GF-D8 (cell line): ENCODE measurements around the gene ELL2.
"Not testable (repeated sequence)": the region's sequence is repeated elsewhere in the genome, so short reads cannot be mapped to it uniquely, and the experiment has no call there.

Source experiments
- DNase-seq: peaks from one replicate; lab custom pipeline; 2025; lab: John Stamatoyannopoulos, UW

ELL2 gene

GRCh38 chr5:95880081-95880926 is 81.3 kb downstream of the ELL2 start:
- no peak for DNase-seq

- no peak for DNase-seq
Observed at GRCh38 chr5:95879661-95880060, 82.0 kb downstream of the ELL2 start.

DNA sequence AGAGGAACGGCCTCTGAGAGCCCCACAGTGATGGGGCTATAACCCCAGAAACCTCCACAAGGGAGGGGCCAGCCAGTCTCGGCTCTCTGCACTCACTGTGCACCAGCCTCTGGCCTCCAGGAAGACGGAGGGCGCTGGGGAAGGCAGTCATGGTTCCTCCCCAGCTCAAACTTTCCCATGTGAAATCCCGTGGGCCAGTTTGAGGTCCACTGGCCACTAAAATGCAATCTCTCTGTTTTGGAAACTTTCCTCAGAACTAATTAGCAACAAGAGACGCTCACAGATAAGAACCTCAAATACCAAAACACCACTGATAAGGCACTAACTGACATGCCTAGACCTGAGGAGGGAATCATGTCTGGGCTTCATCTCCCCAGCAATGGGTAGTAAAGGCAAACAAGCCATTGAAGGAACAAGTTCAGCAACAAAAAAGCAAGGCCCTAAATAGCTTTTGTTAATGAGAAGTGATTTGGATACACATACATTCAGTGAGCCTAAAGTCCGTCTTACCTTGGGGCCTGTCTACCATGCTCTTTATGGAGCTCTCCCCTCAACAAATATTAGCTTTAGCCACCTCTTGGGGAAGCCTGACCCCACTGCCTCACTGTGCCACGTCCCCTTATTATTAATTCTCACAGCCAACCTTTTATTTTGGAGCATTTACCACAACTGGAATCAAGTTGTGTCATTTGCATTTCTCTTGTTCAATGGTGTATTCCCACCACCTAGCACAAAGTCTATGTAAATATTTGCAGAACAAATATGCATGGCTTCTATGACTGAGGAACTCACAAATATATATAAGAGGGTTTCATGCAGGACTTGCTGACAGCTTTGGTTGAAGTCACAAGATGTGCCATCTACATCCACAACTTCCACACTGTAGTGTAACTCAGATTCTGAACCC is 83.0 kb downstream of the ELL2 start:
- no peak for DNase-seq

GRCh38 chr5:95876782-95877181 is 84.9 kb downstream of the ELL2 start:
- DNase-seq: no peak

GRCh38 chr5:95874246-95874645 is 87.4 kb downstream of the ELL2 start:
- DNase-seq: no peak

DNA sequence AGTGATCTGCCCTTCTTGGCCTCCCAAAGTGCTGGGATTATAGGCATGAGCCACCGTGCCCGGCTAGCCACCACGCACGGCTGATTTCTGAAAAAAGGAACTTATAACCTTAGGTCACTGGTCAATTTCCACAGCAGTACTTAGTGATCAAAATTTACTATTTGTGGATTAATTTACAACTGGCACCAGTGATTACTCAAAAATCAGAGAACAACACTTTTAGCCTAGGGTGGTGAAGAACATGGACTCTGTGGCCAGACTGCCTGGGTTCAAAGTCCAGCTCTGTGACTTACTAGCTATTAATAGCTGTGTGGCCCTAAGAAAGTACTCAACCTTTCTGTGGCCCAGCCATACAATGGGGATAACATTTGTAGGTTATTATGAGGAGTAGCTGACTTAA is 88.3 kb downstream of the ELL2 start:
- no peak for DNase-seq

GRCh38 chr5:95872346-95873268 is 89.0 kb downstream of the ELL2 start:
- DNase-seq: no peak

DNA sequence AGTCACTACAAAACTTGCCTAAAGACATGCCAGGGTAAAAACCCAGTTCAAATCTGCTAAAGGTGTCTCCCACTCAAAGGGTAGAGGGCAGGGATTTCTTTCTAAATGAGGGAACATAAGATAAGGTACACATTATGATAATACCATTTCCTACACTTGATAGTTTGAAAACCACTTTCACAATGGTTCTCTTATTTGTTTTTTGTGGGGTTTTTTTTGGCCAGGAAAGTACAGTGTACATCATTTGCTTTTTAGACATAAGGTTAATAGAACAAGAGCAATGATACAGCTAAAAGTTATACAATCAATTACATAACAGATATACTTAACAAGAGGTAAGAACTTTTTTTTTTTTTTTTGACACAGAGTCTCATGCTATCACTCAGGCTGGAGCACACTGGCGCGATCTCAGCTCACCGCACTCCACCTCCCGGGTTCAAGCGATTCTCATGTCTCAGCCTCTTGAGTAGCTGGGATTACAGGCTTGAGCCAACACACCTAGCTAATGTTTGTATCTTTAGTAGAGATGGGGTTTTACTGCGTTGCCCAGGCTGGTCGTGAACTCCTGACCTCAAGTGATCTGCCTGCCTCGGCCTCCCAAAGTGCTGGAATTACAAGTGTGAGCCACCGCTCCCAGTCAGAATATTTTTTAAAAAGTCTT is 90.4 kb downstream of the ELL2 start:
- DNase-seq: no peak

DNA sequence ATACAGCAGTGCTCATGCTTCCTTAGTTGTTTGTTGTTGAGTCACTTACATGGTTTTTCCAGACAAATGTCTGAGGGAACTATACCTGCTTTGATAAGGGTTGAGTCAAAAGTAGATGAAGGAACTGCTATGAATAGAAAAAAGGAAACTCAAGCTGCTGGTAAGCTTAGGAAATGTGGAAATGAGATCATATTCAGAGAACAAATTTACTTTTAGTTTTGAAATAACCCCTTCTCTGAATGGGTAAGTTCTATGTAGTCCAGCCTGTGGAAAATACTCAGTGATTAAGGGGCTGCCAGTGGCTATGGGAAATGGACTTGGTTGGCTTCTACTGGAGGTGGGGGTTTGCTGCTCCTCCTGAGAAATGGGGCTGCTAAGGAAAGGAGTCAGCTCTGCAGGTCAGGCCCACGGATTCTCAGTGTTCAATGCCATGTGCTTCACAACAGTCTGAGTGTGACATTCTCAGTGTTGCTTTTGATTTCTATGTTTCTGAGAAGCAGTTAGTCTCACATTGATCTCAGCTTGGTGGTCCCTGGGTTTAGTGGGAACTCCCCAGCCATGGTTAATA is 91.5 kb downstream of the ELL2 start:
- DNase-seq: no peak

- not testable (repeated sequence) for DNase-seq
Observed at GRCh38 chr5:95869173-95869855, 92.3 kb downstream of the ELL2 start.

DNA sequence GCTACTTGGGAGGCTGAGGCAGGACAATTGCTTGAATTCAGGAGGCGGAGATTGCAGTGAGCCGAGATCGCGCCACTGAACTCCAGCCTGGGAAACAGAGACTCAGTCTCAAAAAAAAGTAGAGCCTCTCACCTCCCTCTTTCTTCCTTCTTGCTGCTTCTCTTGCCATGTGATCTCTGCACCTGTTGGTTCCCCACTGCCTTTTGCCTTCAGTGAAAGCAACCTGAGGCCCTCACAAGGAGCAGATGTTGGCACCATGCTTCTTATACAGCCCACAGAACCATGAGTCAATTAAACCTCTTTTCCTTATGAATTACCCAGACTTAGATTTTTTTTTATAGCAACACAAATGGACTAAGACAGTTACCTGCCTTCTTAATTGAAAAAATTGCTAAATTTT is 93.5 kb downstream of the ELL2 start:
- no peak for DNase-seq

DNA sequence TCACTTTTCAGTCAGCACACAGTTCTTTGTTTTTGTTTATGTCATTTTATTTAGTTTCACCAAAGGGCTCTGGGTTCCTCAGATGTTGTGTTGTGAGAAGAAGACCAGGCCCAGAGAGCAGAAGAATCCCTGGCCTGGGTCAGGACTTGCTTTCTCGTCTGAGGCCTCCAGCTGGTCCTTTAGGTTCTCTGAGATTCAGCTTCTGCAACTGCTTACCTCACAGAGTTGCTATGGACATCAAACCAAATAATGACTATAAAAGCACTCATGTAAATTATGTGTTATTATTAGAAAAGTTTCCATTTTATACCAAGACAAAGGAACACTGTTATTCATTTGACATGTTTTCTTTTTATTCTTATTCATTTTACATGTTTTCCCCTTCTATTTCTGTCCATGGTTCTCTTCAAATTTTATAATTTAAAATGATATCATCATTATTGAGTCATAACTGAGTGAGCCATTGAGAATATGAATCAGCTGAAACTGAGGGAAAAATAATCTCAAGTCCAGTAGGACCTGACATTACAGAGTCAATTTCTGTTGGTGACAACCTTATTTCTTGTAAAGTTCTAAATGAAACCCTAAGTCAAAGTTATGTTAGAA is 95.1 kb downstream of the ELL2 start:
- DNase-seq: no peak

DNA sequence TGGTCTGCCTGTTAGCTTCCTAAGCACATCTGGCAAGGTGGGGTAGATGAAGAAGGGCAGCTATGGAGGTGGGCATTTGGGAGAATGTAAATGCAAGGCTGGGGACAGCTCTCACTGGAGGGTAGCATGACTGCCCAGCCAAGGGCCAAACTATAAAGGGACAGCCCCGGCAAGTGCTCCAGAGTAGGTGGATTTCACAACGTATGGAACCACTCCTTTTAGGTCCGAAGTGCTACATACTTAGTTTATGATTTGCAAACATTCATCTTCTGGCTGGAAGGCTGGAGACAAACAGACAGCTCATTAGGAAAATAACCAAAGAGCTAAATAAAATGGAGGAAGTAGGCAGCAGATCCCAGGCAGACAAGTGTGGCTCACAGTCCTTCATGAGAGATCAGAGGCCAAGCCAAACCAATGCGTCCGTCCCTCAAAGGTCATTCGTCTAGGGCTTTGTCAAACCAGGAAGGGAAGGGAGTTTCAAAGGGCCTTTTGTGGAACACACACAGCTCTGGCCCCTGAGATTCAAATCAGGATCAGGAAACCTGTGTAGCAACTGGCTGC is 96.6 kb downstream of the ELL2 start:
- DNase-seq: no peak

GRCh38 chr5:95864456-95864855 is 97.2 kb downstream of the ELL2 start:
- DNase-seq: no peak

GRCh38 chr5:95863383-95863757 is 98.3 kb downstream of the ELL2 start:
- no peak for DNase-seq

DNA sequence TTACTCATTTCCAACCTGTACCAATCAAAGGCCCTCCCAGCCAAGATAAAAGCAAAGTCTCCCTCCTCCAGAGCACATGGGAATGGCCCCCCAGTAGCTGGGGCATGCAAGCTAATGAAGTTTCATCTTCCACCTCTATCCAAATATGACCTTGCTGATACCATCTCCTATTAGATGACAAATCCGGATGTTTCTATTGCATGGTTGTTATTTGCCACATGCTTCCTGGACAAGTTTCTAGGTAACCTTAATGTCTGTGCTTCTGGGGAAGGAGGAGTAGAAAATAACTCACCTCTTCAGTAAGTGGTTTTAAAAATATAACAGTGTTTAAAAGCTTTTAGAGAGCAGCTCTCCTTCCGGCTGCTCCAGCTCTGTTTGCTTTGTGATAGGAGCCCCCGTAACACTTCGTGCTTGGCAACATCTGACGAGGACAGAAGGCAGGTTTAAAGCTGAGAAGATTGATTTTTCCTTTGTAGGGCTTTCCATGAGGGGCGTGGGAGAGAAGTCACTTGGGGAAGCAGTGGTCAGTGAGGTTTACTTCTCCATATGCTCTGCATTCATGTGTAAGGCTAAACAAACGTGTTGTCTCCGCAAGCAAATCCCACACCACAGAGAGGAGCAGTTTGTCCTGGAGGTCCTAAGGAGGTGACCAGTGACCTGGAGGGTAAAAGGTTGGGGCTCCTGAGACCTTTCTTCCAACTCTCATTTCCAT is 98.8 kb downstream of the ELL2 start:
- DNase-seq: no peak

- no peak for DNase-seq
Observed at GRCh38 chr5:95861864-95862561, 99.6 kb downstream of the ELL2 start.

DNA sequence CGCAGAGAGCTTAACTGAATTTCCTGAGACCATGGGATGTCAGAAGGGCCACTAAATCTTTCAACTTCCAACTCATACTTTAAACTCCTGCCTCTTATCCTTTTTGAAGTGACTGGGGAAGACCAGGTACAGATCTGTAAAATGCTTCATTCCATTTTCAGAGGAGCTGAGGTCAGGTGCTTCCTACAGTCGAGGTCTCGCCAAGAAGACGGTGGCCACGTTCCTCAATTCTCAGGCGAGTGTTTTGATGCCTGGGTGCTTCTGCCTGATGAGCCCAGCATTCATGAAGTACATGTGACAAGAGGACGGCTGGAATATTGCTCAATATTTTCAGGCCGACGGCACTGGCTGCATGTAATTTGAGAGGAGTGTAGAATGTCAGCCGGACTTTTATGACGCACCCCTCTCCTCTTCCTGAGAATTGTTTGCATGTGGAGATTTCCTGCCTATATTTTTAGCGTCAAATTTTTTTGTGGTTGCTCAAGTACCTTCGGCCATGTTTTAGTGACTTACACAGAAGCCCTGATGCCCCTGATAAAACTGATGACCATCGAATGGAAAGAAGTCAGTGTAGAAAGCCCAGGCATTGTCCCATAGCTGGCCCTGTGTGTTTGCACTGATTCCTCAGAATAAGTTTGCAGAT is 100.3 kb downstream of the ELL2 start:
- no peak for DNase-seq
